ENCODE data around the gene AQP12B.

The AQP12B gene

DNA sequence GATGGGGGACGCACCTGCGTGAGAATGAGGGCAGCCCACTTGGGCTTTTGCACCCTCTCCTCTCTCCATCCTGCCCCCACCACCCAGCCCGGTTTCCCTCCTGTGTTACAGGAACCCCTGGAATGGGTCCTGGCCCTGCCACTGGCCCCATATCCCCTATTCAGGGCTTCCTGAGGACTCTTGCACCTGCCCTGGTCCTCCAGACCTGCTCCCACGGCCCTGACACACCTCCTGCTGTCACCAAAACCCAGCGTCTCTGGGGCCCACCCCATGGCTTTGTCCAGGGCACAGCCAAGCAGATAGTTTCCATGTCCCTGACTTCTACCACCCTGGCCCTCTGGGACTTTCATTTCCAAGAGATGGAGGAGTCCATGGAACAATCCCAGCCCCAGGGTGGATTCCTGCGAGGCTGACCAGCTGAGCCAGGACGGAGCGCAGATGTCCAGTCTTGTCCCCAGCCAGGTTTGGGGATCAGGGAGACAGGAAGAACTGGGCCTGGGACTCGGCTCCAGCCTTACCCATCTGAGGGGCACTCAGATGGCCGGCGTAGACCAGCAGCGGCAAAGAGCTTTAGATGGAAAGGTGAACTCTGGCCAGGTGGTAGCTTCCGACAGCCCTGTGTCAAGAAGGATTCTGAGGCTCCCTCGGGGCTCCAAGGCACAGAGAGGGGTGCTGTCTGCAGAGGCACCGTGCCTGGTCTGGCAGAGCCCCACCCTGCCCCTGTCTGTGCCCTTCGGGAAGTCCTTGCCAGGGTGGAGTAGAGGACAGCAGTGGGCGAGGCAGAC, 45.4 kb downstream of the AQP12B start:
- no peak for DNase-seq (ENCODE audit: low spot score)
- FAIRE-seq: no peak

DNA sequence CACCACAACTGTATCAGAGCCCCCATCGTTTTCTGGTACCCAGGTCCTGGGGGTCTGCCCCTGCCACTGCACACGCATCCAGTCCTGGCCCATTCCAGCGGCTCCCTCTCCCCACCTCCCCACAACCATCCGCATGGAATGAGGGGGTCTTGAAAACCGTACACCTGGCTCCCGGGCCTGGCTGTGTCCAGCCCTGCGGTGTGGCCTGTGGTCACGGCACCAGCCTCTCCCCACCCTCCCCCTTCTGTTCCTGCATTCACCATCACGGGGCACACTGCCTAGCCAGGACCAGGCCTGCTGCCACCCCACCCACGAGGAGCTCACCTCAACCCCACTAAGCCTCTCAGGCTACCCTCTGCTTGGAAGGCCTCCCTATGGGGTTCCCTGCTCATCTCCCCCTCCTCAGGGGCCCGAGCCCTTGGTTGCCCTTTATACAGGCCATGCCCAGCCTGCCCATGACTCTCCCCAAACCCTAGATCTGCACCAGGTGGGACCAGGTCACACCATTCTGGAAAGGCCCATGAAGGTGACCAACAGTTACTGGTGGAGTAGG, 46.0 kb downstream of the AQP12B start:
- FAIRE-seq: no peak

DNA sequence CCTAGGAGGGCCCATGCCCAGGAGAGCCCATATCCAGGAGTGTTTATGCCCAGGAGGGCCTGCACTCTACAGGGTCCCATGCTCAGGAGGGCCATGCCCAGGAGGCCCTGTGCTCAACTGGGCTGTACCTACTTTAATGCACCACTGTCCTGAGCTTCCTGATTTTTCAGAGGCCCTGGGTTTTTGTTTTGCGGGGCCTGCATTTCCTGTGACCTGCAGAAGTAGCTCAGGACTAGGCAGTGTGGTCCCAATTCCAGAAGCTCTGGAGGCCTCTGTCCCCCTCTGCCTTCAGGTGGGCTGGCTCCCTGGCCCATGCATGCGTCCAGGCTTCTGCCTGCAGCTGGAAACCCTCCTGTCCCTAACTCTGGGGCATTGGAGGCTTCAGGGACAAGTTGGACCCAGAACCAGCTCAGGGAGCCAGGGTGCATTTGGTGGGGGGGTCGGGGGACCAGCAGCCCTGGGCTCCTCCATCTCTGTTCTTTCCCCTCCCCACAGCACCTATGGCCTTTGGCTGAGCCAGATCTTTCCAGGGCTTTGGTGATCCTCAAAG, 46.6 kb downstream of the AQP12B start:
- DNase-seq (ENCODE audit: low spot score): no peak
- FAIRE-seq: no peak

More for the DNA sequence above, 46.0 kb downstream of the AQP12B start:
- DNase-seq (ENCODE audit: low spot score): no peak

DNA sequence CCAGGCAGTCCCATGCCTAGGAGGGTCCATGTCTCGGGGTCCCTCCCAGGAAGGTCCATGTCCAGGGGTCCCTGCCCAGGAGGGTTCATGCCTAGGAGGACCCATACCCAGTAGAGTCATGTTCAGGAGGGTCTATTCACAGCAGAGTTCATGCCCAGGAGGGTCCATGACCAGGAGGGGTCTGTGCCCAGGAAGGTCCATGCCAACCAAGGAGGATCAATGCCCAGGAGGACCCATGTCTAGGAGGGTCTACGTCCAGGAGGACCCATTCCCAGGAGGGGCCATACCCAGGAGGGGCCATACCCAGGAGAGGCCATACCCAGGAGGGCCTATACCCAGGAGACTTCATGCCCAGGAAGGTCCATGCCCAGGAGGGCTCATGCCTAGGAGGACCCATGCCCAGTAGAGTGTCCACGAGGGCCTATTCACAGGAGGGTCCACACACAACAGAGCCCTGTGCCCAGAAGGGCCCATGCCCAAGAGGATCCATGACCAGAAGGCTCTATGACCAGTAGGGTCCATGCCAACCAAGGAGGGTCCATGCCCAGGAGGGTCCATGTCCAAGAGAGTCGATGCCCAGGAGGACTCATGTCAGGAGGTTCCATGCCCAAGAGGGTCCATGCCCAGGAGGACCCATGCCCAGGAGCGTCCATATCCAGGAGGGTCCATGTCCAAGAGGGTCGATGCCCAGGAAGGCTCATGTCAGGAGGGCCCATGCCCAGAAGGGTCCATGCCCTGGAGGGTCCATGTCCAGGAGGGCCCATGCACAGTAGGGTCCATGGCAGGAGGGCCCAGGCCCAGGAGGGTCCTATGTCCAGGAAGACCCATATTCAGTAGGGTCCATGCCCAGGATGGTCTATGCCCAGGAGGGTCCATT, 47.3 kb downstream of the AQP12B start:
- no peak for FAIRE-seq
- DNase-seq (ENCODE audit: low spot score): no peak

DNA sequence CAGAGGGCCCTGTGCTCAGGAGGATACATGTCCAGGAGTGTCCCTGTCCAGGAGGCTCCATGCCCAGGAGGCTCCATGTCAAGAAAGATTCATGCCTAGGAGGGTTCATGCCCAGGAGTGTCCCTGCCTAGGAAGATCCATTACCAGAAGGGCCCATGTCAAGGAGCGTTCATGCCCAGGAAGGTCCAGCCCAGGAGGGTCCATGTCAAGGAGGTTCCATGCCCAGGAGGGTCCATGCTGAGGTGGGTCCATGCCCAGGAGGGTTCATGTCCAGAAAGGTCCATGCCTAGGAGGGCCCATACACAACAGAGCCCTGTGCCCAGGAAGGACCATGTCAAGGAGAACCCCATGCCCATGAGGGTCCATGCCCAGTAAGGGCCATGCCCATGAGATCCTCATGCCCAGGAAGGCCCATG, 50.4 kb downstream of the AQP12B start:
- FAIRE-seq: no peak

DNA sequence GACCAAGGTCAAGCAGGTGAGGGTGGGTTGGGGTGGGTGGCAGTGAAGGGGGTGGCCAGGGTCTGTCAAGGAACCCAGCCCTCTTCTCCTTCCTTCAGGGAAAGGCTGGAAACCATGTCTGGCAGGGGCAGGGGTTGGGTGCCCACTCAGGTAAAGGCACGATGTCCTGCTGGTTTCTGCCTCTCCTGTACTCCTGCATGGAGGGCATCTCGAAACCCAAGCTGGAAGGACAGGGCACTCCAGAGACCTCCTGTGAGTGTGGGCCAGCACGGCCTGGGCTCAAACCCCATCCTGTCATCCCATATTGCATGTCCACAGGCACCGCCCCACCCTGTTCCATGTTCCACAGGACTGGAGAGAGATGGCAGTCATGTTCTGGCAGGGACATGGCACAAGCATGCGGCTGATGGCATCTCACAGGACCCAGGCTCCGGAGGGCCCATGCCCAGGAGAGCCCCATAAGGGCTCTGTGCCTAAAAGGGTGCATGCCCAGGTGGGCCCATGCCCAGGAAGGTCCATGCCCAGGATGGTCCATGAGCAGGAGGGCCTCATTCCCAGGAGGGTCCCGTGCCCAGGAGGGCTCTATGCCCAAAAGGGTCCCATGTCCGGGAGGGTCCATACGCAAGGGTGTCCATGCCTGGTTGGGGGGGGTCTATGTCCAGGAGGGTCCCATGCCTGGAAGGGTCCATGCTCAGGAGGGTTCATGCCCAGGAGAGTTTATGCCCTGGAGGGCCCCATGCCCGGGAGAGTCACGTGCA, 51.0 kb downstream of the AQP12B start:
- no peak for FAIRE-seq
- DNase-seq (ENCODE audit: low spot score): no peak

More for the DNA sequence above, 50.4 kb downstream of the AQP12B start:
- no peak for DNase-seq (ENCODE audit: low spot score)

DNA sequence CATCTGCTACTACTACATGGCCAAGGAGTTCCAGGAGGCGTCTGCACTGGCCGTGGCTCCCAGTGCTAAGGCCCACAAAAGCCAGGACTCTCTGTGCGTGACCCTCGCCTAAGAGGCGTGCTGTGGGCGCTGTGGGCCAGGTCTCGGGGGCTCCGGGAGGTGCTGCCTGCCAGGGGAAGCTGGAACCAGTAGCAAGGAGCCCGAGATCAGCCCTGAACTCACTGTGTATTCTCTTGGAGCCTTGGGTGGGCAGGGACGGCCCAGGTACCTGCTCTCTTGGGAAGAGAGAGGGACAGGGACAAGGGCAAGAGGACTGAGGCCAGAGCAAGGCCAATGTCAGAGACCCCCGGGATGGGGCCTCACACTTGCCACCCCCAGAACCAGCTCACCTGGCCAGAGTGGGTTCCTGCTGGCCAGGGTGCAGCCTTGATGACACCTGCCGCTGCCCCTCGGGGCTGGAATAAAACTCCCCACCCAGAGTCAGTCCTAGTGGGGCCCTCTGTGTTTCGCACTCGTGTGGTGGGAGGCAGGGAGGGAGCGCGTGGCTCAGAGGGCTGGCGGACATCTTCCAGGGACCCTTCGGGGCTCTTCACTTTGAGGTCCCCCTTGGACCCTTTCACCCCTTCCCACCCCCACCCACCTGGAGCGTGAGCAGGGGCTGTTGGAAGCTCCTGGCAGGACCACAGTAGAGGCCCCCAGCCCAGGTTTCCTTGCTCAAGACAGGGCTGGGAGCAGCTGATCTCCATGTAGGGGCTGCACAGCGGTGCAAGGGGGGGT, 51.7 kb downstream of the AQP12B start:
- no peak for DNase-seq (ENCODE audit: low spot score)
- FAIRE-seq: no peak

DNA sequence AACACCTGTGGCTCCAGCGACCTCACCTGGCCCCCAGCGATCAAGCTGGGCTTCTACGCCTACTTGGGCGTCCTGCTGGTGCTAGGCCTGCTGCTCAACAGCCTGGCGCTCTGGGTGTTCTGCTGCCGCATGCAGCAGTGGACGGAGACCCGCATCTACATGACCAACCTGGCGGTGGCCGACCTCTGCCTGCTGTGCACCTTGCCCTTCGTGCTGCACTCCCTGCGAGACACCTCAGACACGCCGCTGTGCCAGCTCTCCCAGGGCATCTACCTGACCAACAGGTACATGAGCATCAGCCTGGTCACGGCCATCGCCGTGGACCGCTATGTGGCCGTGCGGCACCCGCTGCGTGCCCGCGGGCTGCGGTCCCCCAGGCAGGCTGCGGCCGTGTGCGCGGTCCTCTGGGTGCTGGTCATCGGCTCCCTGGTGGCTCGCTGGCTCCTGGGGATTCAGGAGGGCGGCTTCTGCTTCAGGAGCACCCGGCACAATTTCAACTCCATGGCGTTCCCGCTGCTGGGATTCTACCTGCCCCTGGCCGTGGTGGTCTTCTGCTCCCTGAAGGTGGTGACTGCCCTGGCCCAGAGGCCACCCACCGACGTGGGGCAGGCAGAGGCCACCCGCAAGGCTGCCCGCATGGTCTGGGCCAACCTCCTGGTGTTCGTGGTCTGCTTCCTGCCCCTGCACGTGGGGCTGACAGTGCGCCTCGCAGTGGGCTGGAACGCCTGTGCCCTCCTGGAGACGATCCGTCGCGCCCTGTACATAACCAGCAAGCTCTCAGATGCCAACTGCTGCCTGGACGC, 52.5 kb downstream of the AQP12B start:
- DNase-seq (ENCODE audit: low spot score) (no peak), FAIRE-seq (peak; percentile 27)

DNA sequence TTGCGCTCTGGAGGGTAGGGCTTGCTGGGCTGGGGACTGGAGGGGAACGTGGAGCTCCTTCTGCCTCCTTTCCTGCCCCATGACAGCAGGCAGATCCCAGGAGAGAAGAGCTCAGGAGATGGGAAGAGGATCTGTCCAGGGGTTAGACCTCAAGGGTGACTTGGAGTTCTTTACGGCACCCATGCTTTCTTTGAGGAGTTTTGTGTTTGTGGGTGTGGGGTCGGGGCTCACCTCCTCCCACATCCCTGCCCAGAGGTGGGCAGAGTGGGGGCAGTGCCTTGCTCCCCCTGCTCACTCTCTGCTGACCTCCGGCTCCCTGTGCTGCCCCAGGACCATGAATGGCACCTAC, 53.1 kb downstream of the AQP12B start:
- FAIRE-seq (no peak), DNase-seq (ENCODE audit: low spot score) (no peak)

DNA sequence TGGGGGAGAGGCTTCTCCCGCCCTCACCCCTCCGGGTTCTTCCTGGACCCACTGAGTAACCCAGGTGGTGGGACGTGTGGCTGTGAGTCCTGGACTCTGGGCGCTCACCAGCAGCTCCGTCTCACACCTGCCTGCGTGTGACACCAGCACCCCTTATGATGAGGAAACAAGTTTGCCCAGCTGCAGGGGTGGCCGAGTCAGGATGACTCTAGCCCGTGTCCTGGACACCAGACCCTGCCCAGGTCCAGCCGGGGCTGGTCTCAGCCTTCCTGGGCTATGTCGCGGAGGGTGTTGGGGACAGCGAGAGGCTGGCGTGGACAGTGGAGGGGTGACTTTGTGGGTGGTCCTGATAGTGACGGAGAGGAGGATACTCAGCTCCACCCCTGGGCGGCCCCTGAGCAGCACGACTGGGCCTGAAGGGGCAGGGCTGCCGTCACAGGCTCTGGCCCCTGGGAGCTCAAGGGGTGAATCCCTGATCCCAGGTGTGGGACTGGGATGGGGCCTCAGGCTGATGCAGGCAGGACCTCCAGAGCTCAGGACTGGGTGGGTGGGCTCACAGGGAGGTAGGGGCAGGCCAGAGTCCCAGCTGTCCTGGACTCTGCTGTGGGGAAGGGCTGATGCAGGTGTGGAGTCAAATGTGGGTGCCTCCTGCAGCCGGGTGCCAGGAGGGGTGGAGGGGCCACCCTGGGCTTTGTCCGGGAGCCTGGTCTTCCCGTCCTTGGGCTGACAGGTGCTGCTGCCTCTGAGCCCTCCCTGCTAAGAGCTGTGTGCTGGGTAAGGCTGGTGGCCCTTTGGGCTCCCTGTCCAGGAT, 53.7 kb downstream of the AQP12B start:
- no peak for DNase-seq (ENCODE audit: low spot score)
- no peak for FAIRE-seq

DNA sequence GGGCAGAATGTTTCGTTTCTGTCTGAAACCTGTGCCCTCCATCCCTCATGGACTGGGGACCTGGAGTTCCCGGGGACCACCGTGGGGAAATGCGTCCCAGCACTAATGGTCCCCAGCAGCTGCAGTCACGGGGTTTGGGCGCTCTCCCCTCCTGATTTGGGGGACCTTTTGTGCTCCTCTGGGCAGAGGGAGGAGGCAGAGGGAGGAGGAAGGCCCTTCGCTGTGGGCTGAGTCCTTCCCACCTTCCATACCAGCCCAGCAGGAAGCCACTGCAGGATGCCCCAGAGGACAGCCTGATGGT, 54.2 kb downstream of the AQP12B start:
- DNase-seq (ENCODE audit: low spot score) (no peak), FAIRE-seq (no peak)

DNA sequence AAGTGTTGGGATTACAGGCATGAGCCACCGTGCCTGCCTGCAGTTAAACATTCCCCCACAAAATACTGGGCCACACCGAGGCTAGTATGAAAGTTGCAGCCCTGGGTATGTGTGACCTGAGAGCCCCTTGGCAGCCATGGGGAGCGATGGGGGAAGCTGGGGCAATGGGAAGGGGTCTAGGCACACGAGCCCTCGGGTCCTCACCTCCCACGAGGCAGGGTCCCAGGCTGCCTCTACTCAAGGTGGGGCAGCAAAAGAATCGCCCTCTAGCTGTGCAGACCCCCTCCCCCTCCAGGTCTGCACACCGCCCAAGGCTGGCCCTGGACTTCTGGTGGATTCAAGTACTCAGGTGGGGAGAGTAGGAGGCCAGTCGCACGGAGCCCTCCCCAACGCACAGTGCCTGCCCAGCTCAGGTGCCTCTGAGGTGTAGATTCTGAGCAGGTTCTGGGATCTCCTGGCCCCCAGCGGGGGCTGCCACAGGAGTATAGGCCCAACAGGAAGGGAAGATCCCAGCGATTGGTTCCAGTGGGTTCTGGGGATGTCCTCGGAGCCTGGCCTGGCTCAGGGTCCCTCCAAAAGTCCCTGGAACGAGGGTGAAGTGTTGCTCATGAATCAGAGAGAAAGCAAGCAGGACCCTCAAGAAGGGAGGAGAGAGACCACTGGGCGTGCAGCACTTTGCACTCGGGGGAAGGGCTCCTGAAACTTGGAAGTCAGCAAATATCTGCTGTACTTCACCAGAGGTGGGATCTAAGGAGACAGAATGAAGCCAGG, 54.8 kb downstream of the AQP12B start:
- DNase-seq (ENCODE audit: low spot score) (no peak), FAIRE-seq (no peak)

DNA sequence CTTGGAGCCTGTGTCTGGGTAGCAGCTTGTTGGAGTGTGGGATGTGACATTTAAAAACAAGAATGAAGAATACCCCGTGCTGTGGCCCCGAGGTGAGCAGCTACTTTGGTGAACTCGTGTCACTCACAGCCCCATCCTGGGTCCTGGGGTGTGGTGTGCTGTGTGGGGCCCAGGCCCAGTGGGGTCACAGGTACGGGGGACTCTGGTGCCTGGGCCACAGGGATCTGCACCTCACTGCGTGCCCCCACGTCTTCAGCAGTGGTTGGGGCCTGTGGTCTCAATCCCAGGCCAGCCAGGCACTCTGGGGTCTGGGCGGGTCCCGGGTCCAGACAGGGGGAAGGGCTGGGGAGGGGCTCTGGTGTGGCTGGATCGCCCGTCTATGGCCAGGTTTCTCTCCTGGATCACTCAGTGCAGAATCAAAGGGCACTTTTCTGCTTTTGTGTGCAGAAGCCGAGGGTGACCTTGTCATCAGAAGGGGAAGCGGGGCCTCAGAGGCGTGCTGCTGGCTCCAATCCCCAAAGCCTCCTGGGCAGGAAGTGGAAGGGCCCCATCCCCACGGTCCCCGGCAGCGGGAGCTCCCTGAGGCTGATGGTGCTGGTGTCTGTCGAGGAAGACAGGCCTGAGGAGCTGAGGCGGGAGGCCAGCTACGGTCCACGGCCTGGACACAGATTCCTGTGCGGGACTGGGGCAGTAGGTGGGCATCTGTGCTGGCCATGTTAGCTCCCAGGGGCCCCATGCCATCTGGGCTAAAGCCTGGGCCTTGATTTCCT, 56.0 kb downstream of the AQP12B start:
- FAIRE-seq (no peak), DNase-seq (ENCODE audit: low spot score) (no peak)
